ENCODE data around the gene TDRKH.

Gene TDRKH

GRCh38 chr1:151790071-151790939 lies at the start of gene TDRKH:
Gene TDRKH (minus strand): TSS chr1:151790500. CDS start chr1:151783022, 7,478 bp downstream.
- TF ChIP-seq ZFX (IDR thresholded peaks at IDR 0.05), result no peak
- TF ChIP-seq, protein P1, sequence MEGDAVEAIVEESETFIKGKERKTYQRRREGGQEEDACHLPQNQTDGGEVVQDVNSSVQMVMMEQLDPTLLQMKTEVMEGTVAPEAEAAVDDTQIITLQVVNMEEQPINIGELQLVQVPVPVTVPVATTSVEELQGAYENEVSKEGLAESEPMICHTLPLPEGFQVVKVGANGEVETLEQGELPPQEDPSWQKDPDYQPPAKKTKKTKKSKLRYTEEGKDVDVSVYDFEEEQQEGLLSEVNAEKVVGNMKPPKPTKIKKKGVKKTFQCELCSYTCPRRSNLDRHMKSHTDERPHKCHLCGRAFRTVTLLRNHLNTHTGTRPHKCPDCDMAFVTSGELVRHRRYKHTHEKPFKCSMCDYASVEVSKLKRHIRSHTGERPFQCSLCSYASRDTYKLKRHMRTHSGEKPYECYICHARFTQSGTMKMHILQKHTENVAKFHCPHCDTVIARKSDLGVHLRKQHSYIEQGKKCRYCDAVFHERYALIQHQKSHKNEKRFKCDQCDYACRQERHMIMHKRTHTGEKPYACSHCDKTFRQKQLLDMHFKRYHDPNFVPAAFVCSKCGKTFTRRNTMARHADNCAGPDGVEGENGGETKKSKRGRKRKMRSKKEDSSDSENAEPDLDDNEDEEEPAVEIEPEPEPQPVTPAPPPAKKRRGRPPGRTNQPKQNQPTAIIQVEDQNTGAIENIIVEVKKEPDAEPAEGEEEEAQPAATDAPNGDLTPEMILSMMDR (conservative IDR thresholded peaks at IDR 0.05), result peak; percentile 50
- H3K27ac ChIP-seq, result peak within 1 kb of the TSS; percentile 69

DNA sequence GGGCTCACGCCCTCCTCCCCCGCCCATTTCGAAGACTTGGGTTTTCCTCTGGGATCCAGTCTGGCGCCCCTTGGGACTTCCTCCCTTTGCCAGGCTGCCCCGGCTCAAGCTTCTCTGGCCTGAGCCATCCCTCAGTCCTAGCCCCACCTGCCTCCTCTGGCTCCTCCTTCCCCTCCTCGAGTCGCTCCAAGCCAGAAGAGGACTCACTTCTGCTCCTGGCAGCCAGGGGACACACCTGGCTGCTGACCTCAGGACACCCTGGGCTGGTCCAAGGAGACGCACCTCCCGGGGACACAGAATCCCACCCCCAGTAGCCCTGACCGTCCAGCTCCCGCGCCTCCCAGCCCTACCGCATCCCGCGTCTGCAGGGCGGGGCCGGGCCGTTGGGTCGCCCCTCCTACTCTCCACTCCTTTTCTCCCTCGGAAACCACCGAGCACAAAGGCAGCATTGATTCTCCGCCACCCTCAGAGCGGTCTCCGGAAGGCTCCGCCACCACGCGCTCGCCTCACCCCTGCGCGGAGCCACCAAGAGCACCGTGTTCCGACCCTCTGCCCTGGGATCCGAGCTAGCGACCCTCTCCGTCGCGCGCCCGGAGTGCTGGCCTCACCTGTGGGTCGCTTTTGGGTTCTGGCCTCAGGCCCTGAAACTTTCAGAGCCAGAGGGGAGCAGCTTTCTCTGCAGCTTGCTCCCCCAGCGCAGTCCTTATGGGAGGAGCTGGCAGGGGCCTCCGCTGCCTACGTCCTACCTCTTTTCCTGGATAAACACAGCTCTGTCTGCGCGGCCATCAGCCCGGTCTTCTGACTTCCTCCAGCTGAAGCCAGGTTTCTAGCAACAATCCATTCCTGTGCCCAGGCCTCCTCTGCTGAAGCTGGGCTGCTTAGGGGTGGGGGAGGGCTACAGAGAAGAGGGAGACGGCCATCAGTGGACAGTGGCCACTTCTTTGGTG lies 49.4 kb upstream of the TDRKH start, which contains the start of gene C2CD4D:
C2CD4D (minus strand) TSS at position 364 of the 947 bp plus-strand sequence. CDS start 831 bp downstream, outside the sequence.
- TF ChIP-seq, protein P1 (conservative IDR thresholded peaks at IDR 0.05), result no peak; the same call in 1 of the 2 replicates
- TF ChIP-seq ZFX (IDR thresholded peaks at IDR 0.05), result no peak
- H3K27ac ChIP-seq, result peak within 1 kb of the TSS; percentile 92

DNA sequence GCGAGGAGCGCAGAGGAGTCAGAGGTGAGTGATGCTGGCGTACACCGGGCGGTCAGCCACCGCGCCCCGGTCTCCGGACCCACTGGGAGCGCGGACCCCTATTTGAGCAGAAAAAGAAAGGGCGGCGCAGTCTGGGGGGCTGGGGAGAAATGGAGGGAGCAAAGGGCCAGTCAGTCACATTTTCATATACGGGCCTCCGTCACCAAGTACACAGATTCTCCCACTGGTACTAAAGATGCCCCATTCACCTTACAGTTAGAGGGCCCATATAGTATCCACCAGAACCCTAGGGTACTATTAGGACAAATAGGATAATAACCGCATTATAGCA lies 48.7 kb upstream of the TDRKH start:
- TF ChIP-seq, protein P1 (conservative IDR thresholded peaks at IDR 0.05), result no peak
- no peak for TF ChIP-seq ZFX (IDR thresholded peaks at IDR 0.05)
- H3K27ac ChIP-seq, result peak overlapping the region; percentile 92

- TF ChIP-seq, protein P1 (conservative IDR thresholded peaks at IDR 0.05), result no peak
- TF ChIP-seq ZFX (IDR thresholded peaks at IDR 0.05), result no peak
- H3K27ac ChIP-seq, result peak overlapping the region; percentile 92
These were observed 48.2 kb upstream of the TDRKH start for GRCh38 chr1:151838222-151839081.

- TF ChIP-seq, protein P1 (conservative IDR thresholded peaks at IDR 0.05), result no peak
- TF ChIP-seq ZFX (IDR thresholded peaks at IDR 0.05), result no peak
- peak overlapping the region; percentile 92 for H3K27ac ChIP-seq
These were observed 47.6 kb upstream of the TDRKH start for GRCh38 chr1:151837884-151838221.

GRCh38 chr1:151837197-151837596 lies 46.9 kb upstream of the TDRKH start:
- H3K27ac ChIP-seq, result peak overlapping the region; percentile 92
- TF ChIP-seq, protein P1 (conservative IDR thresholded peaks at IDR 0.05), result no peak
- no peak for TF ChIP-seq ZFX (IDR thresholded peaks at IDR 0.05)
